HEK293T (cell line): ENCODE data around the gene L3MBTL3.

Experiments used
- ARNT ChIP-seq: fragments of 450-650 bp; IDR thresholded peaks from 2 replicates; pipeline ENCODE4 v1.6.1; 2017; ENCODE audit warnings: mild to moderate bottlenecking
- BHLHE40 ChIP-seq: fragments of 450-650 bp; IDR thresholded peaks from 2 replicates; pipeline ENCODE4 v1.6.1; 2016; ENCODE audit warnings: mild to moderate bottlenecking, moderate library complexity, borderline replicate concordance
- FOXK2 ChIP-seq: fragments of 450-650 bp; IDR thresholded peaks from 2 replicates; pipeline ENCODE4 v1.6.1; 2016; ENCODE audit warnings: mild to moderate bottlenecking
- FOXM1 ChIP-seq: fragments of 450-650 bp; IDR thresholded peaks from 2 replicates; pipeline ENCODE4 v1.6.1; 2017; ENCODE audit warnings: mild to moderate bottlenecking, borderline replicate concordance
- L3MBTL2 ChIP-seq: fragments of 450-650 bp; conservative IDR thresholded peaks from 2 replicates; pipeline ENCODE4 v1.6.1; 2016; ENCODE audit warnings: mild to moderate bottlenecking
- NFRKB ChIP-seq: fragments of 450-650 bp; IDR thresholded peaks from 2 replicates; pipeline ENCODE4 v1.6.1; 2016; ENCODE audit warnings: mild to moderate bottlenecking, moderate library complexity
- SP1 ChIP-seq: fragments of 450-650 bp; IDR thresholded peaks from 2 replicates; pipeline ENCODE4 v1.6.1; 2017
- SUZ12 ChIP-seq: fragments of 450-650 bp; IDR thresholded peaks from 2 replicates; pipeline ENCODE4 v1.6.1; 2016; ENCODE audit warnings: mild to moderate bottlenecking
- TARDBP ChIP-seq: fragments of 450-650 bp; IDR thresholded peaks from 2 replicates; pipeline ENCODE4 v1.6.1; 2016

GRCh38 chr6:130020073-130020906, 1.9 kb downstream of the L3MBTL3 start:
- TF ChIP-seq SP1, result no peak
- no peak for TF ChIP-seq NFRKB
- TF ChIP-seq TARDBP, result no peak
- TF ChIP-seq FOXK2, result no peak
- no peak for TF ChIP-seq L3MBTL2
- no peak for TF ChIP-seq BHLHE40
- TF ChIP-seq SUZ12, result no peak
- no peak for TF ChIP-seq ARNT
- no peak for TF ChIP-seq FOXM1
